ENCODE measurements around the gene SSC5D.

DNA sequence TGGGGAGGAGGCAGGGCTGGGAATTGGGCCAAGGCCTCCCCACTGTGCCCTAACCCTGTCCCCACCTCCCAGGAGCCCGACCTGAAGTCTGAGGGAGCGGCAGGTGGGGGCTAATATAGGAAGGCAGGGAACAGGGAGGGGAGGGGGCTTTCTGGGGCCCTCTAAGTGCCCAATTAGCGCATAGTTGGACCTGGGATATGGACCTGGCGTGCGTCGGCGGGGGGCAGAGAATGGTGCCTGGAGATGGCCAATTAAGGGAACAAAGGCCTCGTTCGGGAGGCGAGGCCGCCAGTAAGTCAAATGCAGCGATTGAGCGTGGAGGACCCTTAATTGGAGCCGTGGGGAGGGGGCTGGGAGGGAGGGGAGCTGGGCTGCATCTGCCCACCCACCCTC, 23.6 kb upstream of the SSC5D start, which contains the start of gene C19orf85:
- TF ChIP-seq, protein P1, sequence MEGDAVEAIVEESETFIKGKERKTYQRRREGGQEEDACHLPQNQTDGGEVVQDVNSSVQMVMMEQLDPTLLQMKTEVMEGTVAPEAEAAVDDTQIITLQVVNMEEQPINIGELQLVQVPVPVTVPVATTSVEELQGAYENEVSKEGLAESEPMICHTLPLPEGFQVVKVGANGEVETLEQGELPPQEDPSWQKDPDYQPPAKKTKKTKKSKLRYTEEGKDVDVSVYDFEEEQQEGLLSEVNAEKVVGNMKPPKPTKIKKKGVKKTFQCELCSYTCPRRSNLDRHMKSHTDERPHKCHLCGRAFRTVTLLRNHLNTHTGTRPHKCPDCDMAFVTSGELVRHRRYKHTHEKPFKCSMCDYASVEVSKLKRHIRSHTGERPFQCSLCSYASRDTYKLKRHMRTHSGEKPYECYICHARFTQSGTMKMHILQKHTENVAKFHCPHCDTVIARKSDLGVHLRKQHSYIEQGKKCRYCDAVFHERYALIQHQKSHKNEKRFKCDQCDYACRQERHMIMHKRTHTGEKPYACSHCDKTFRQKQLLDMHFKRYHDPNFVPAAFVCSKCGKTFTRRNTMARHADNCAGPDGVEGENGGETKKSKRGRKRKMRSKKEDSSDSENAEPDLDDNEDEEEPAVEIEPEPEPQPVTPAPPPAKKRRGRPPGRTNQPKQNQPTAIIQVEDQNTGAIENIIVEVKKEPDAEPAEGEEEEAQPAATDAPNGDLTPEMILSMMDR (IDR thresholded peaks at IDR 0.05; ENCODE audit: insufficient read depth, low read depth, low read length), result no peak
- TF ChIP-seq EZH2 (IDR thresholded peaks at IDR 0.05; ENCODE audit: insufficient read depth, low read length), result no peak
